ENCODE data around the gene PGA4.
"Not testable (repeated sequence)": the region's sequence is repeated elsewhere in the genome, so short reads cannot be mapped to it uniquely, and the experiment has no call there.

The PGA4 gene

DNA sequence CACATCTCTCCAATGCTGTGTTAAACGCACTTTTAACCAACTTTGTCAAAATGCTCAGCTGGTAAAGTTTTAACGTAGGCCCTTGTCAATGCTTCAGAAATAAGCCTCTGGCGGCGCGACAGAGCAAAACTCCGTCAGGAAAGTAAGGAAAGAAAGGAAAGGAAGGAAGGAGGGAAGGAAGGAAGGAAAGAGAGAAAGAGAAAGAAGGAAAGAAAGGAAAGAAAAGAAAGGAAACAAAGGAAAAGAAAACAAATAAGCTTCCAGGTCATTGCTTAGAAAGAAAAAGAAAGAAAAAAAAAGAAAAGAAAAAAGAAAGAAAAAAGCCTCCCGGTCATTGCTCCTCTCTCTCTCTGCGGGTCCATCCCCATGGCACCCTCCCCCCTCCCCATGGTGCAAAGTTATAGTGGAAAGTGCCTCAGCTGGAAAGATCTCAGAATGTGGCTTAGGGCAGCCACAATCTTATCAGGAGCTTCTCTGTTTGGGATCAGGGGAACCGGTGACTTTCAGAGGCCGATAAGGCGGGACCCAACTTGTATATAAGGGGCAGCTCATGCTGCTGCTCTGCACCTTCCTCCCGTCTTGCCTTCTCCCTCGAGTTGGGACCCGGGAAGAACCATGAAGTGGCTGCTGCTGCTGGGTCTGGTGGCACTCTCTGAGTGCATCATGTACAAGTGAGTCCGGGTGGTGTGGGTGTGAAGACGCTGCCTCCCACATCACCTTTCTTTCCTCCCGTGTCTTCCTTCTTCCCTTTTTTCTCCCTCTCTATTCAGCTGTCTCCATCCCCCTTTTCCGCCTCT is 19.0 kb upstream of the PGA4 start, which contains the start of gene PGA3:
Gene PGA3, plus strand, starts transcription at position 566 of the 797 bp plus-strand sequence. Its CDS starts 50 bp downstream, at position 616.
- H3K4me3 ChIP-seq, H3K27ac ChIP-seq: not testable (repeated sequence)

- not testable (repeated sequence) for H3K4me3 ChIP-seq, H3K27ac ChIP-seq
Measured at GRCh38 chr11:61203873-61204272, 18.3 kb upstream of the PGA4 start.

DNA sequence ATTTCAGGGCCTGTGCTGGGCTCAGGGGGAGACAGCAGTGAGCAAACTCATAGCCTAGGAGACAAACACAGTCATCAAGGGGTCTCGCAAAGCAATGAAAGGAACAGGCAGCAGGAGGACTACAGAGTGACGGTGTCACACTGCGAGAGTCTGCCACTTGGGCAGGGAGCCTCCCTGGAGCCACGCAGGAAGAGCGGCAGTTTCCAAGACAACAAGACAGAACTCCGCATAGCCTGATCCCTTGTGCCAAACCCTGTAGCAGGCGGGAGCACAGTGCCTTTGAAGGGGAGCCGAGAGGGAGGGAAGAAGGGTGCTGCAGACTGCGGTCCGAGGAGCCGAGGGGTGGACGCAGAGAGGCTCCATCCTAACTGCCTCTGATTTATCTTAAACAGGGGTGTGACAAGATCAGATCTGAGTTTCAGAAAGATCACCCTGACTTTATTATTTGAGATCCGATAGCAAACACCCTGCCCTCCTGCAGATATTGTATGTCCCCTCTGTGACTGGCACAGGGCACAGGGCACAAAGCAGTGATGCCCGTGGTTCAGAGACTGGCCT is 17.6 kb upstream of the PGA4 start:
- H3K27ac ChIP-seq, H3K4me3 ChIP-seq: not testable (repeated sequence)

DNA sequence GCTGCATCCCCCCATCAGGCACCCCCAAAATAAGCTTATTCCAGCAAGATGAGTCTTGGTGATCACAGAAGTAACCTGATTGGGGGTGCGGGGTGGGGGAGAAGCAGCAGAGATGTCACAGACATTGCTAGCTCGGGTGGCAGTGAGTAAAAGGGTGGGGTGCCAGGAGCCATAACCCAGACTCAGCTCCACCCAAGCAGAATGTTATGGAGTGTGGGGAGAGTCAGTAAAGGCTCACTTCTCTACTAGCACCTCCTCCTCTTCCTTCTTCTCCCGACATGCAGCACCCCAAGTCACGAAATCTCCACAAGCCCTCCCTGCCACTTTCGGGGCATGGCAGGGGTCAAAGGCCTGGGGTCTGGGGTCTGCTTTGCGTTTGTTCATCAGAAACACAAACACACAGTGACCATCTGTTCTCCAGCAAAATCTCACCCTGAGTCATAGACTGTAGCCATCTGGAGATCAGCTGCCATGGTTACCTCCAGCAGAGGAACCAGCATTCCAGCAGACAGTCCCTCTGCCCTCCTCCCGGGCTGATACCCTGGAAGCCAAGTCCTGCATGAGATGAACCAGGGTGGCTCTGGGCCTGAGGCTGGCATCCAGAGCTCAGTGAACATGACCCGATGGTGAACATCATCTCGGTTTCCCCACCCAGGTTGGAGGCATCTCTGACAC is 14.4 kb upstream of the PGA4 start:
- not testable (repeated sequence) for H3K27ac ChIP-seq, H3K4me3 ChIP-seq

DNA sequence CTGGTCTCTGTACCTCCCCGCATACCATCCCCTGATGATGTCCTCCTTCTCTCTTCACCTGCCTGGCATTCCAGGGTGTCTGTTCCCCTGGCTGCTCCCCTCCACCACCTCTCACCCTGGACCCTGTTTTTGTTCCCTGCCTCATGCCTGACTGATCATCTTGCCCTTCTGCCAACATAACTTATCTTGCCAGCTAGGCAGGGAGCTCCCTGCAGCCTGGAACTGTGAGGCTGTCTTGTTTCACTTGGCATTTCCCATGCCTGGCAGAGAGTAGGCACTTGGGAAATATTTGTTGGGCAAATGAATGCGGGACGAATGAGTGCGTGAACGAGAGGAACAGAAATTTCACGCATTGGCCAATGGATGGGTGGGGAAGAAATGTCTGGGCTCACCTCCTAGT is 11.5 kb upstream of the PGA4 start:
- not testable (repeated sequence) for H3K27ac ChIP-seq, H3K4me3 ChIP-seq

DNA sequence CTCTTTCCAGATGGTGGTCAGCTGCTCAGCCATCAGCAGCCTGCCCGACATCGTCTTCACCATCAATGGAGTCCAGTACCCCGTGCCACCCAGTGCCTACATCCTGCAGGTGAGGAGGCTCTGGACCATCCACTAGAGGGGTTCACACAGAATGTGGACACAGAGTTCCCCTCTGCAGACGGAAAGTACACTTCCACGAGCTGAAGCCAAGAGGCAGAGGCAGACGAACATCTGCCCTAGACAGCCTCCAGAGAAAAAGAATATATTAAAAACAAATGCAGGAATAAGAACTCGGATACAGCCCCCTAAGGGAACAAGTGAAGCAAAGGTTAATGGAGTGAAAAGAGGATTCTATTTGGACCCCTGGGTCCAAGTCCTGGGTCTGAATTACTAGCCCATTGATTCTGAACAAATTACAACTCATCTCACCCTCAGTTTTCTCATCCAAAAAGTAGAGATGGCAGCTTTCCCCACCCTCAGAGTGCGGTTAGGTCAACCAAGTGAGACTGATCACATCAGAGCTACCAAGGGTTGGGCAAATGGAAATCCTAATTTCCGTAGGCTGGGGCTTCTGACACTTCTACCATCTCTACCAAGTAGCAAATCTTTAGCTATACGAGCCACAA is 10.7 kb upstream of the PGA4 start:
- H3K27ac ChIP-seq, H3K4me3 ChIP-seq: not testable (repeated sequence)

- not testable (repeated sequence) for H3K4me3 ChIP-seq
Measured at GRCh38 chr11:61212202-61212601, 9.9 kb upstream of the PGA4 start.

GRCh38 chr11:61213711-61214324 is 8.3 kb upstream of the PGA4 start:
- H3K27ac ChIP-seq, H3K4me3 ChIP-seq: not testable (repeated sequence)

More at GRCh38 chr11:61212202-61212601, 9.9 kb upstream of the PGA4 start:
- H3K27ac ChIP-seq, result not testable (repeated sequence)

DNA sequence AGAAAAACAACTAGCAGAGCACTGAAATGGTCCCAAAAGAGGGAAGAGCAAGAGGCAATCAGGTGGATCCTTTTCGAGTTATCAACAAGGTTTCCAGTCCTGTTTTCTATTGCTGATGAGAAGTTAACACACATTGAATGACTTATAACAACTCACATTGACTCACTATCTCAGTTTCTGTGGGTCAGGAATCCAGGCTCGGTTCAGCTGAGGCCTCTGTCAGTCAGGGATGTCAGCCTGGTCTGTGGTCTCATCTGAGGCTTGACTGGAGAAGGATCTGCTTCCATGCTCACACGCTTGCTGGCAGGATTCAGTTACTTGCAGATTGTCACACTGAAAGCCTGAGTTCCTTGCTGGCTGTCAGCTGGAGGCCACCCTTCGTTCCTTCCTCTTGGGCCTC is 3.8 kb upstream of the PGA4 start:
- H3K27ac ChIP-seq, H3K4me3 ChIP-seq: not testable (repeated sequence)

DNA sequence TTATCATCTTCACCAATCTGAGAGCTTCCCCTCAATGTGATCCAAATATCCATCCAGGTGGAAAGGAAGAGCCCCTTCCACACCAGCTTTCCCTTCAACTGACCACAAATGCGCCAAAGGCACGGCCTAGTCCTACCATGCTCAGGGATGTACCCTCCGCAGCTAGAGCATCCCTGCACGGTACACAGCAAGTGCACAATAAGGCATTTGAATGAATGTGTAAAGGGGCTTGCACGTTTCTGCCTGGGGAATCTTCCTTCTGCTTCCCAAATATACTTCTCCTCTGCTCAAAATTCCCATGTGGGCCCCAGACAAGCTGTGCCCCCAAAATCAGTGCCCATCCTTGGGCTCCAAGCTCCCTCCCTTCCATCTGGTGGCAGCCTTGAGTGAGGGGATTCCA is 3.1 kb upstream of the PGA4 start:
- not testable (repeated sequence) for H3K27ac ChIP-seq, H3K4me3 ChIP-seq

GRCh38 chr11:61222692-61223091 is 545 bp downstream of the PGA4 start:
- H3K4me3 ChIP-seq, H3K27ac ChIP-seq: not testable (repeated sequence)

DNA sequence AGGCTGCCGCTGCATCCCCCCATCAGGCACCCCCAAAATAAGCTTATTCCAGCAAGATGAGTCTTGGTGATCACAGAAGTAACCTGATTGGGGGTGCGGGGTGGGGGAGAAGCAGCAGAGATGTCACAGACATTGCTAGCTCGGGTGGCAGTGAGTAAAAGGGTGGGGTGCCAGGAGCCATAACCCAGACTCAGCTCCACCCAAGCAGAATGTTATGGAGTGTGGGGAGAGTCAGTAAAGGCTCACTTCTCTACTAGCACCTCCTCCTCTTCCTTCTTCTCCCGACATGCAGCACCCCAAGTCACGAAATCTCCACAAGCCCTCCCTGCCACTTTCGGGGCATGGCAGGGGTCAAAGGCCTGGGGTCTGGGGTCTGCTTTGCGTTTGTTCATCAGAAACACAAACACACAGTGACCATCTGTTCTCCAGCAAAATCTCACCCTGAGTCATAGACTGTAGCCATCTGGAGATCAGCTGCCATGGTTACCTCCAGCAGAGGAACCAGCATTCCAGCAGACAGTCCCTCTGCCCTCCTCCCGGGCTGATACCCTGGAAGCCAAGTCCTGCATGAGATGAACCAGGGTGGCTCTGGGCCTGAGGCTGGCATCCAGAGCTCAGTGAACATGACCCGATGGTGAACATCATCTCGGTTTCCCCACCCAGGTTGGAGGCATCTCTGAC is 4.5 kb downstream of the PGA4 start:
- H3K27ac ChIP-seq, H3K4me3 ChIP-seq: not testable (repeated sequence)

- not testable (repeated sequence) for H3K4me3 ChIP-seq, H3K27ac ChIP-seq
Measured at GRCh38 chr11:61229458-61229857, 7.3 kb downstream of the PGA4 start.

DNA sequence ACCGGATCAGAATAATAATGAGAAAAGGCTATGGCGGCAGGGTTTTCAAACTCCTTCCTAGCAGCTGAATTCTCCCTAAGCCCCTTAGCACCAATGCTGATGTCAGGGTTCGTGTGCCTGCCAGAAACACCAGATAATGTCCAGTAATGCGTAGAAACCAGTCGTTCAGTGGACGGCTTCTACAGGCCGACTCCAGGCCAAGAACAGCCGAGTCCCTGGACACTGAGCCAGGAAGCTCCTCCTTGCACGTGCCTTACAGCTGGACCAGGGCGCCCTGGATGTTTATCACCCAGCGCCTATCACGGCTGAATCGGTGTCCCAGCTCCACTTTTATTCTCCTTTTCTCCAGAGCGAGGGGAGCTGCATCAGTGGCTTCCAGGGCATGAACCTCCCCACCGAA is 8.9 kb downstream of the PGA4 start:
- not testable (repeated sequence) for H3K4me3 ChIP-seq

GRCh38 chr11:61231585-61231984 is 9.4 kb downstream of the PGA4 start:
- not testable (repeated sequence) for H3K27ac ChIP-seq, H3K4me3 ChIP-seq

More for the DNA sequence above, 8.9 kb downstream of the PGA4 start:
- not testable (repeated sequence) for H3K27ac ChIP-seq

GRCh38 chr11:61232548-61233145 is 10.5 kb downstream of the PGA4 start:
- H3K4me3 ChIP-seq, H3K27ac ChIP-seq: not testable (repeated sequence)

DNA sequence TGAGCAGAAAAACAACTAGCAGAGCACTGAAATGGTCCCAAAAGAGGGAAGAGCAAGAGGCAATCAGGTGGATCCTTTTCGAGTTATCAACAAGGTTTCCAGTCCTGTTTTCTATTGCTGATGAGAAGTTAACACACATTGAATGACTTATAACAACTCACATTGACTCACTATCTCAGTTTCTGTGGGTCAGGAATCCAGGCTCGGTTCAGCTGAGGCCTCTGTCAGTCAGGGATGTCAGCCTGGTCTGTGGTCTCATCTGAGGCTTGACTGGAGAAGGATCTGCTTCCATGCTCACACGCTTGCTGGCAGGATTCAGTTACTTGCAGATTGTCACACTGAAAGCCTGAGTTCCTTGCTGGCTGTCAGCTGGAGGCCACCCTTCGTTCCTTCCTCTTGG is 15.0 kb downstream of the PGA4 start:
- H3K4me3 ChIP-seq, result not testable (repeated sequence)

GRCh38 chr11:61240288-61240687 is 18.1 kb downstream of the PGA4 start:
- H3K4me3 ChIP-seq, H3K27ac ChIP-seq: not testable (repeated sequence)

More for the DNA sequence above, 15.0 kb downstream of the PGA4 start:
- not testable (repeated sequence) for H3K27ac ChIP-seq

DNA sequence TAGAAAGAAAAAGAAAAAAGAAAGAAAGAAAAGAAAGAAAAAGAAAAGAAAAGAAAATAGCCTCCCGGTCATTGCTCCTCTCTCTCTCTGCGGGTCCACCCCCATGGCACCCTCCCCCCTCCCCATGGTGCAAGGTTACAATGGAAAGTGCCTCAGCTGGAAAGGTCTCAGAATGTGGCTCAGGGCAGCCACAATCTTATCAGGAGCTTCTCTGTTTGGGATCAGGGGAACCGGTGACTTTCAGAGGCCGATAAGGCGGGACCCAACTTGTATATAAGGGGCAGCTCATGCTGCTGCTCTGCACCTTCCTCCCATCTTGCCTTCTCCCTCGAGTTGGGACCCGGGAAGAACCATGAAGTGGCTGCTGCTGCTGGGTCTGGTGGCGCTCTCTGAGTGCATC is 18.7 kb downstream of the PGA4 start, which contains the start of gene PGA5:
Gene PGA5, plus strand, starts transcription at position 301 of the 400 bp plus-strand sequence. Its CDS starts 52 bp downstream, at position 353.
- H3K27ac ChIP-seq, H3K4me3 ChIP-seq: not testable (repeated sequence)

All from skin epidermis (tissue), 12 donors.